Adrenal gland (tissue), 12 donors: ENCODE measurements around the gene NDUFB8. TPM values are rescaled to one million over a fixed set of nuclear protein-coding genes. Genes with fewer than 3 reads are reported as not detected.

Source experiments
- DNase-seq, 7 donors: peaks; one replicate each; pipeline ENCODE4 v3.0.0-alpha.2; 2019 to 2020
- H3K27ac ChIP-seq, 5 donors: fragments of 200-600 bp; sonication (generic) in 4 of 5; 1 replicate in 3 of 5; 2 replicates in 2 of 5; pipeline versions ENCODE4 v1.5.1 to v1.8.0; 2016 to 2020; ENCODE audit warnings: mild to moderate bottlenecking in 1 of 5
- H3K27me3 ChIP-seq: fragments of 200-600 bp; 2 replicates; pipeline ENCODE4 v1.8.0; 2021
- H3K36me3 ChIP-seq, 2 donors: fragments of 200-600 bp; replicated peaks in 1 of 2; 1 replicate in 1 of 2; 2 replicates in 1 of 2; pipeline versions ENCODE4 v1.5.1 to v1.8.0; 2018 to 2022
- H3K4me1 ChIP-seq, 2 donors: fragments of 200-600 bp; replicated peaks in 1 of 2; 1 replicate in 1 of 2; 2 replicates in 1 of 2; pipeline versions ENCODE4 v1.5.1 to v1.8.0; 2018 to 2021
- H3K4me3 ChIP-seq, 4 donors: fragments of 200-600 bp; sonication (generic) in 3 of 4; one replicate each; pipeline ENCODE4 v1.5.1; 2016 to 2018
- H3K9me3 ChIP-seq, 3 donors: fragments of 200-600 bp; sonication (generic) in 1 of 3; replicated peaks in 1 of 3; 1 replicate in 2 of 3; 2 replicates in 1 of 3; pipeline versions ENCODE4 v1.5.1 to v1.8.0; 2016 to 2021
- POLR2A ChIP-seq, 2 donors: fragments of 450-650 bp; IDR thresholded peaks; one replicate each; pipeline ENCODE4 v1.6.1; 2017; ENCODE audit warnings: antibody characterized with exemption in 2 of 2, mild to moderate bottlenecking in 2 of 2, moderate library complexity in 1 of 2
- WGBS, 4 donors: extraction: QIAGEN DNeasy Blood & Tissue Kit in 2 of 4; methylation state at CpG; one replicate each; pipeline versions ENCODE4 v1.1.5 to v1.1.7; 2013 to 2017; 5-methylcytosine and 5-hydroxymethylcytosine counted together
- intact Hi-C, 2 donors: fragments of 100-400 bp; cut with DNase I; formaldehyde crosslinking; loops; one replicate each; pipeline versions ENCODE4 v1.14.1 to v1.15.0; 2022 to 2023
- polyA plus RNA-seq, 3 donors: library from polyadenylated mRNA; stranded (reverse); fragments of 200-250 nt in 2 of 3; fragments of 350-450 nt in 1 of 3; fragmentation: Illumina TruSeq in 1 of 3; extraction: RNeasy Lipid Tissue Mini Kit (QIAGEN cat#74804) in 1 of 3; gene quantifications; one replicate each; pipeline ENCODE4 v1.2.3, GENCODE V29; 2013 to 2014
- total RNA-seq, 9 donors: library from RNA; depleted of rRNA in 4 of 9; stranded (reverse); fragments of >200 nt in 4 of 9; fragments of 120-200 nt in 1 of 9; fragmentation: NEBNext Ultra II Directional in 1 of 9; extraction: Animal tissue kit (Norgen Biotek cat#: 25700) in 1 of 9; gene quantifications; one replicate each; pipeline versions ENCODE4 v1.1.0 to v1.2.4, GENCODE V29; 2013 to 2023
- TF ChIP-seq, protein P1 (sequence below), 6 experiments: fragments of 450-650 bp in 4 of 6; fragments of 200-600 bp in 2 of 6; sonication (generic) in 1 of 6; IDR thresholded peaks; 1 replicate in 5 of 6; 2 replicates in 1 of 6; pipeline versions ENCODE4 v1.5.1 to v1.8.0; 2016 to 2021; ENCODE audit warnings: antibody characterized with exemption in 6 of 6, mild to moderate bottlenecking in 2 of 6, moderate library complexity in 1 of 6
- donor health status: healthy with polysubstance abuse.
- donor health status: Bipolar disorder and iron deficiency.
- donor health status: DM: yes; HTN: yes; CAD: no.
- donor health status: DM: no; HTN: no; CAD: no.
- donor health status: DM: no; HTN: no; CAD: no.
- donor health status: DM: yes; HTN: yes; CAD: no.

NDUFB8 gene
- total and polyA plus RNA-seq, 12 donors, result 181 to 689 (median 222) TPM

DNA sequence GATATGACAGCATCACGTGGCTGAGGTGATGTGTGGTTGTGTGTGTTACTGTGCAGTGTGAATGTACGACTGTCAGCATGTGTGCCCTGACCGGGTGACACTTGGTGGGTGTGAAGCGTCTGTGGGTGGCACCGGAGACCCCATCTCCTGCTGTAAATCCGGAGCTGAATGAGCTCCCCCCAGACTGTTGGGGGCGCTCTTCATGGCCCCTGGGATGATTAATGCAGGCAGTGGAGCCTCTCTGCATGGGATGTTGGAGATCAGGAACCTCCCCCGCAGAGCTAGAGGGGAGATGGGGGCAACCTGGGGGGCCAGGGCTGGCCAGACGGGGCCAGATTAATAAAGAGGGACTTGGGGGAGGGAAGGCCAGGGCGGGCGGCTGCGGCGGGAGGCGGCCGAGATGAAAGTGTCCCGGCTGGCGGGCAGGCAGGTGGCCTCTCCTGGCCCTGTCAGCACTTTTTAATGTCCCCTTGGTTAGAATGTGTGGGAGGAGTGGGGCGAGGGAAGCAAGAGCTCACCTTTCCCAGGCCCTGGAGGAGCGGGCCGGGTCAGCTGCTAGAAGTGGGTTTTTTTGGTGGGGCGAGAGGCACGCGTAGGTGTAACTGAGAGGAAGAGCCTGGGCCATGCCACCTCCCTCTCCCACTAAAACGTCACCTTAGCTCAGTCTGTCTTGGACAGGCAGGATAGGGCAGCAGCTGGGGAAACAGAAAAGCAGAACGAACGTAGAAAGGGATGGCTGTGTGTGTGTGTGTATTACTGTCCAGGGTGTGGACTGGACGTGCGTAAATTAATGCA, 40.2 kb upstream of the NDUFB8 start:
- DNase-seq, result no peak
- WGBS, 4 donors, result 33 to 43% (median 39%) methylated on average over 20 to 28 of the region's 28 CpGs

GRCh38 chr10:100568912-100569311, 39.2 kb upstream of the NDUFB8 start:
- intact Hi-C loops, result loop anchor here (5.0 to 10.0 kb wide), 2 partner anchors 173 to 306 kb away; no protein-coding TSS in a partner anchor
- no peak for TF ChIP-seq POLR2A (IDR thresholded peaks at IDR 0.05)
- TF ChIP-seq, protein P1, sequence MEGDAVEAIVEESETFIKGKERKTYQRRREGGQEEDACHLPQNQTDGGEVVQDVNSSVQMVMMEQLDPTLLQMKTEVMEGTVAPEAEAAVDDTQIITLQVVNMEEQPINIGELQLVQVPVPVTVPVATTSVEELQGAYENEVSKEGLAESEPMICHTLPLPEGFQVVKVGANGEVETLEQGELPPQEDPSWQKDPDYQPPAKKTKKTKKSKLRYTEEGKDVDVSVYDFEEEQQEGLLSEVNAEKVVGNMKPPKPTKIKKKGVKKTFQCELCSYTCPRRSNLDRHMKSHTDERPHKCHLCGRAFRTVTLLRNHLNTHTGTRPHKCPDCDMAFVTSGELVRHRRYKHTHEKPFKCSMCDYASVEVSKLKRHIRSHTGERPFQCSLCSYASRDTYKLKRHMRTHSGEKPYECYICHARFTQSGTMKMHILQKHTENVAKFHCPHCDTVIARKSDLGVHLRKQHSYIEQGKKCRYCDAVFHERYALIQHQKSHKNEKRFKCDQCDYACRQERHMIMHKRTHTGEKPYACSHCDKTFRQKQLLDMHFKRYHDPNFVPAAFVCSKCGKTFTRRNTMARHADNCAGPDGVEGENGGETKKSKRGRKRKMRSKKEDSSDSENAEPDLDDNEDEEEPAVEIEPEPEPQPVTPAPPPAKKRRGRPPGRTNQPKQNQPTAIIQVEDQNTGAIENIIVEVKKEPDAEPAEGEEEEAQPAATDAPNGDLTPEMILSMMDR (IDR thresholded peaks at IDR 0.05), result no peak
- 69 to 86% (median 81%) methylated on average over 3 of the region's 3 CpGs for WGBS, 4 donors
- Histone ChIP-seq H3K4me1 (no peaks in the 10 kb centered on the region), H3K4me3 (no peak overlapping the region), H3K27me3 (peaks cover 30% of the 10 kb centered on the region), H3K36me3 (no peaks in the 10 kb centered on the region), H3K9me3 (no peaks in the 10 kb centered on the region), H3K27ac (no peak overlapping the region)
- DNase-seq, result no peak

More for the DNA sequence above, 40.2 kb upstream of the NDUFB8 start:
- no peak overlapping the region for H3K27ac ChIP-seq
- intact Hi-C loops, result loop anchor here (5.0 to 10.0 kb wide), 2 partner anchors 172 to 305 kb away; no protein-coding TSS in a partner anchor
- H3K4me1 ChIP-seq, result no peaks in the 10 kb centered on the region
- no peak overlapping the region for H3K4me3 ChIP-seq
- no peaks in the 10 kb centered on the region for H3K36me3 ChIP-seq
- TF ChIP-seq POLR2A (IDR thresholded peaks at IDR 0.05), result no peak
- TF ChIP-seq, protein P1 (IDR thresholded peaks at IDR 0.05), result no peak
- H3K9me3 ChIP-seq, result no peaks in the 10 kb centered on the region
- peaks cover 30% of the 10 kb centered on the region for H3K27me3 ChIP-seq

DNA sequence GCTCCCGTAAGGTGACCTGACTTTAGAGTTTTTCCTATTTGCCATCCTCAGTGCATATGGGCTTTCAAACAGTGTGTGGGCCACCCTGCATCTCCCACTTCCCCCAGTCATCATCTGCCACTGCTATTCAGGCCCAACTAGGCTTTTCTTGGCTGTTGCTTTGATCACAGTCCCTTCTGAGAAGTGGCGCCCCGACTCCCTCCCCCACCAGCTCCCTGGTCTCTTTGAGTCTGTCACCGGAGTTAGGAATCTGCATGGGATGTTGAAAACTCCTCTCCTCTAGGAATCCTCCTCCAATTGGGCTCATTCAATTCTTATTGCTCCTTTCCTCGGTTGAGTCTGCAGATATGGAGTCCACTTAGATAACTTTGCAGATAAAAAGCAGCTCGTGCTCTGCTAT, 38.2 kb upstream of the NDUFB8 start:
- H3K4me3 ChIP-seq, result no peak overlapping the region
- no peaks in the 10 kb centered on the region for H3K9me3 ChIP-seq
- intact Hi-C loops, result loop anchor here (5.0 to 10.0 kb wide), 2 partner anchors 174 to 307 kb away; no protein-coding TSS in a partner anchor
- no peaks in the 10 kb centered on the region for H3K4me1 ChIP-seq
- 39 to 43% (median 42%) methylated on average over 6 of the region's 6 CpGs for WGBS, 4 donors
- H3K27ac ChIP-seq, result no peak overlapping the region
- no peaks in the 10 kb centered on the region for H3K36me3 ChIP-seq
- DNase-seq, result no peak
- H3K27me3 ChIP-seq, result peaks cover 31% of the 10 kb centered on the region
- TF ChIP-seq POLR2A (IDR thresholded peaks at IDR 0.05), result no peak
- TF ChIP-seq, protein P1 (IDR thresholded peaks at IDR 0.05), result no peak

DNA sequence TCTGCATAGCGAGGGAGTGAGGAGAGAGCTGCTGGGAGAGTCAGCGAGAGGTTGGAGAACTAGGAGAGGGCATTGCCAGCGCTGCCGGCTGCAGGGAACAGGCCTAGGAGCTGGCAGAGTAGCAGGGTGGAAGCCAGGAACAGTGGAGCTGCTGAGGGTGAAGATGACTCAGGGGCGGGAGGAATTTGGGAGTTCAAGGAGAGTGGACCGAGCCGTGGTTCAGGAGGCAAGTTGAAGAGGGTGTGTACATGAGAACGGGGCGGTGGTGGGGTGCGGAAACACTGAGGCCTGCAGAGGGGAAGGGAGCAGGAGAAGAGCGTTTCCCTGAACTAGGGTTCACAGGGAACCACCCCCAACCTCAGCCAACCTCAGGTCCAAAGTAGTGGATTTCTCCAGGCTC, 37.6 kb upstream of the NDUFB8 start:
- Histone ChIP-seq H3K9me3 (no peaks in the 10 kb centered on the region), H3K27ac (no peak overlapping the region), H3K36me3 (no peaks in the 10 kb centered on the region), H3K4me1 (peaks cover 3% of the 10 kb centered on the region in 2 donors), H3K27me3 (peaks cover 37% of the 10 kb centered on the region), H3K4me3 (no peak overlapping the region)
- no peak for DNase-seq
- intact Hi-C loops, result loop anchor here (5.0 to 10.0 kb wide), 2 partner anchors 175 to 308 kb away; no protein-coding TSS in a partner anchor
- TF ChIP-seq, protein P1 (IDR thresholded peaks at IDR 0.05), result no peak
- TF ChIP-seq POLR2A (IDR thresholded peaks at IDR 0.05), result no peak
- 47 to 58% (median 52%) methylated on average over 11 of the region's 11 CpGs for WGBS, 4 donors
